Cortex of kidney (tissue), 1 donor: ENCODE results near the gene METTL25.

Experiments
- DNase-seq: peaks from one replicate; lab custom pipeline; 2025; lab: John Stamatoyannopoulos, UW

METTL25 gene

DNA sequence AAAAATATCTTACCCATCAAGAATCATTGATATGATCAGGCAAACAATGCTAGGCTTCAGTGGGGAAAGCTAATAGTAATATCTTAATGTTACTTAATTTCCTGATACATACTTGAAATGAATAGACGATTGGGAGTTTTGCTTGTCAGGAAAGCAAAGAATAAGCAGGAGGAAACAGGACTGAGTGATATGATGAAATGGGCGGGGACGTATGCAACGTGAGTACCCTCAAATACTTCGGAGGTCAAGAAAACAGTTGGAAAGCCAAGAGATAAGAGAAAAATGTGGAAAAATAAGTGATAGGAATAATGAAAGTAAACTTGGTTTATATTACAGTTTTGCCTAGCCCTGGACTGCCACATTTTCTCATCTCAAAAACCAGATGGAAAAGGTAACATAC is 49.2 kb downstream of the METTL25 start:
- no peak for DNase-seq

DNA sequence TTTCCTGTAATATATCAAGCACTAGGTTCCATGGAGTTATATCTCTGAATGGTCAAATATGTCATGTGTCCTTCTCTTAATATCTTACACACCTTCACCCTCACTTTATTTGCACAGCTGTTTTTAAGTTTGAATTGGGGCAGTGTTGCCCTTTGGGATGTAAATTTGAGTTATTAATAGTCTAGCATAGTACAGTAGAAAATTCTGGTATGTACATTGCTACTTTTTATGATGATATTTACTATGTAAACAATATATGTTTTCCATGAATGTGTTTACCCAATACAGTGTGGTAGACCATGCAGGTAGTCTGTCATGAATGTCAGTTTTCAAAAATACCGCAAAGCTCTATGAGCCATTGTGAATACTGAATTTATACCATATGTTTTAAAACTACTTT is 50.5 kb downstream of the METTL25 start:
- DNase-seq = no peak

DNA sequence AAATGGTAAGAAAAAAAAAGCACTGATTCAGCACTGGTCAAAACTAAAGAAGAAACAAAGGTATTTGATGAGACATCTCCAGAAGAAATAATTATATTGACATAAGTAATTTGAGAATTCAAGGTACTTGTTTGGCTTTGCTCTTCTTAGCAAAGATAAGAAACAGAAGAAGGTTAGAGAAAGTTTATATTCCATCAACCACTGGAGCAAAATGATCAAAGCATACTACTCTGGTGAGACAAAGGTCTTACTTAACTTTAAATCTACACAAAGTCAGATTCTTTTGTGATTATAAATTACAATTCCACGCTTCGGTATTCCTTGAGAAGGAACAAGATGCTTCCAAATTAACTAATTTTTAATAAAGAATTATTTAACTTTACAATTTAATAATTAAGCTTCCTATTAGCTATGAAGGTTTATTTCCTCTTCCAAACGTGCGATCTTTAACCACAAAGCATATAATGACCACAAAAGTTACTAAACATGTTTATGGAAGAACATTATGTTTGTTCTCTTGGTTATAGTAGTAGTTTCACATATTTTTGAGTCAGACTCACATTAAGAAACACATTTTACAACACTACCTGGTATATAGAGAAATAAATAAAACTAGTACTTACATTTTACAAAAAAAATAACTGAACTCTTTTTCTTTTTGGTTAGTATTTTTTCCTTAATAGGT is 53.4 kb downstream of the METTL25 start:
- no peak for DNase-seq

DNA sequence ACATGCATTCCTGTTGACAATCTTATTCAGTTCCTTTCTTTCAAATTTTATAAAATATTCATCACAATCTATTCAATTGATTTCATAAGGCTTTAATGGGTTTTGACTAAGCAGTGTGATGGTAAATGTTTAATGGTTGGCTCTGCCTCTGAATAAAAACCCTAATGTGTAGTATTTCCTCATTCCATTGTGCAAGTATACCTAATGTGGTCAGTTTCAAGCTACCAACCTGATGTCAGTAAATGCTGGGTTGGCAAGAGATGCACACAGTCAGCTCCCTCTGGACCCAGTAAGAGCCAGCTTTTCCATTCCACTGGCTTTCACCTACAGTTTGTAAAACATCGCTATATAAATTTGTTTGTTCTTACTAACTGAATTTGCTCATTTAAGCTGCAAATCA is 53.9 kb downstream of the METTL25 start:
- no peak for DNase-seq

DNA sequence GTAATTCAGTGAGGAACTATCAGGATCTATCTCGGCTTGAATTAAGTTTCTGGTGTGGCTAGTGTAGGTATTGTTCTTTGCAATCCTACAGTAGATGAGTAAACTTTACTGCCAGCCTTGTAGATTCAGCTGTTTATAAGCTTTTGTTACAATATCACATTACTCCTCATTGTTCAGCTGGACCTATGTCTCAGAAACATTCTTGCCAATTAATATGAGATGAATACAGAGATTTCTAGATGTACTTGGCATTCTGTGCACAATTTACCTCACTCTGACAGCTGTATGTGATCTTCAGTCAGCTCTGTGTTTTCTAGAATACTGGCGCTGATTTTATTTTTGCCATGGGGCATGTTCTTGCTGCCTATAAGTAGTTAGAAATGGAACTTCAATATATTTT is 55.7 kb downstream of the METTL25 start:
- DNase-seq = no peak

DNA sequence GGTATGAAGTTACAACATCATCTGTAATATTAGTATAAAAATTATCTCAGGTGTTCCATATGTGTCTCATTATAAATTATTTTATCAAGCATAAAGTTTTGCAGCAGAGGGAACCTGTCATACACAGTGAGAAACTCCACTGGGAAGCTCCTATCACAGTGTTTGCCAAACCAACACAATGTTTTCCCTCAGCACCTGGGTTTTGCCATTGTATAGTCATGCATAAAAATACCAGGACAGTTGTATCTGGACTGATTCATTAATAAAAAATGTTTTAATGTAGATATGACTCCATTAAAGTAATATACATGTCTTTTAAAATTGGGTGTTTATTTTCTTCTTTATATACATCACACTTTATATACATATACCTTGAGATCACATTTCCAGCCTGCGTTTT is 56.6 kb downstream of the METTL25 start:
- DNase-seq = no peak

DNA sequence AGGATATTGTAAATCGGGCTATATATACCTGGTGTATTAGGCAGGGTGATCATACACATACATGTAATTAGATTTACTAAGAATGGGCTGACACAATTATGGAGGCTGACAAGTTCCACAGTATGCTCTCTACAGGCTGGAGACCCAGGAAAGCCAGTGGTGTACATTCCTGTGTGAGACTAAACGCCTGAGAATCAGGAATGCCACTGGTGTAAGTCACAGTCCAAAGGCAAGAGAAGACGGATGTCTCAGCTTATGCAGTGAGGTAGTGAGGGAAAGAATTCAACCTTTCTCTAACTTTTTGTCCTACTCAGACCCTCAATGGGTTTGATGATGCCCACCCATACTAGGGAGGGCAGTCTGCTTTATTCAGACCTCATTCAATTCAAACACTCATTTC is 57.1 kb downstream of the METTL25 start:
- DNase-seq = no peak

DNA sequence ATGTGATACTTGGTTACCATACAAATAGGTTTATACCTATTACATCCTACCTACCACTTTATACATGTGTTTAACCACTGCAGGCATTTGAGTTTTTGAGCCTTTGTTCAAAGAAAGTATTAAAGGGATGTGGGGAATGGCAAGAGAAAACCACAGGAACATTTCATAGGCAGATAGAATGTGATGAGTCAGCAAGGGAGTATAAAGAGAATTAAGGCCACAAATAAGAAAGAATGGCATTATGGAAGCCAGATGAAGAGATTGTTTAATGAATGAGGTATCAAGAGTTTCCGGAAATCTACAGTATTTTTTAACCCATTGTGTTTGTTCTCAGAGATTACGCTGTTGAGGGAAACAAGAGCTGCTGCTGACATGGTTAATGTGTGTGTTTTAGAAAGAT is 66.9 kb downstream of the METTL25 start:
- DNase-seq = no peak

DNA sequence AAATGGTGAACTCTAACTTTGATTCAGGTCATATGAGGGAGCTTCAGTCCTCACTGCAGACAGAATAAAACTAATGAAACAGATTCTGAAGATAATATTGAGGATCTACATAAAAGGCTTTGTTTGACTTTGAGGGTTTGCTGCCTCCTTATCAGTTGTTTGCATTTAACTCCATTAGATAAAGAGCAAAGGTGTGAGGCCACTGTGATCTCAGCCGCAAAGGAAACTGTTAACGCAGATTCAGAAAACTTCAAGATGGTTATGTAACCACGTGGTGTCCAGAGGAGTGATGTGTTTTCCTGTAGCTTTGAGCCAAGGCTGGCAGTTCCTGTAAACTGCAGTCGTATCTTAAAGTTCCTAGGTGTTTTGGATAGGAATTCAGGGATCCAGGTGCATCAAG is 67.8 kb downstream of the METTL25 start:
- DNase-seq = no peak

DNA sequence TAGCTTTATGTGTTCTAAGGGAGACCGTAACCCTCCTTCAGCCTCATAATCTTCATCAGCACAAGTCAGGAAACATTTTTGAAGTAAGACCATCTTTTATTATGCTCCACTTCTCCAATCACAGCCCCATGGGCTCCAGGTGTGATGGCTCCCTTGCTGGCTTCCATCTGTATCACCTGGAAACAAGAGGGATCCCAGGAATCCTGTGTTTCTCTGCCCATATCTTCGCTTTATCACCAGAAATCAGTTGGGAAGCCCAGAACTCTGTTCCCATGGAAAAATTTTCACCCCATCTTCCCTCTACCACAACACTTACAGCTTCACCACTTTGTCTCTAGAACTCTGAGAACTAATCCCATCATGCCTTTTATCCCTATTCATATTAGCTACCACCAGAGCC is 68.3 kb downstream of the METTL25 start:
- no peak for DNase-seq

DNA sequence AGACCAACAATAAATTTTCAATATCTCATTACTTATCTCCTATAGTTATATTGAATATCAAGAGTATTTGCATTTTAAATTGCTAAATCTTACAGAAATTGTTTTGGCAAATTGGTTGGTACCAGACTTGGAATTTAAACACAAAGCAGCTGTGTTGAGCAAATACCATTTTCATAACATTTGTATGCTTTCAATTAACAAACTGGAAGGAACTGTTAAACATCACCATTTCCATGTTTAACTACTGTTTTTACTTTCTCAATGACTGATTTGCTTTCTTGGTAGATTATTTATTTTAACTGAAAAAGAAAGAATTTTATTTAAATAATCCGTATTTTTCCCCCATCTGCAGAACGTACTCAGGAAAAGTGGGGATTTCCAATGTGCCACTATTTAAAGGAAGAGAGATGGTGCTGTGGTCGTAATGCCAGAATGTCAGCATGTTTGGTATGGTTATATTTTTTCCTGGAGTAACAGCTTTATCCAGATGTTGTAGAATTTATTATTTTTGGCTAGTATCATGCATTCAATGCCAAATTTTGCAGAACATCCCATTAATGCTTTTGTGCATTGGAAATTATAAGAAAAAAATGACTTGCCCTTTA is 72.3 kb downstream of the METTL25 start:
- no peak for DNase-seq

DNA sequence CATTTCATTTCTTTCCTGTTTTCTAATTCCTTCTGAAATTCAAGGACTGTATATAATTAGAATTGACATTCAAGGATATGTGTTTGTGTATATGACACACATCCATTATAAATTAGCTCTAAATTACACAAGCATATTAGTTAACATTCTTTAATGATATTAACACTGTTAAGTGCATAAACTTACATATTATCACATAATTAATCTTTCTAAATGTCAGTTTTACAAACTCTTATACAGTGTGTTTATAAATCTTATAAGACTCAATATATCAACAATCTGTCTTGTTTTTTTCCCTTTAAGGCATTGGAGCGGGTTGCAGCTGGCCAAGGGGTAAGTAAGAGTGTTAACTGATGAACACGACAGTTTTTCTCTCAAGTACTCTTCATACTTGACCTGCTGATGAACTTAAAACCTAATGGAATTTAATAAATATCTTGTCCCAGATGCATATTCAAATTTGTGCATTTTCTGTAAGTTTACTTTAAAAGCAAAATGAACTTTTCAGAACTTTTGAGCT is 76.1 kb downstream of the METTL25 start:
- no peak for DNase-seq

DNA sequence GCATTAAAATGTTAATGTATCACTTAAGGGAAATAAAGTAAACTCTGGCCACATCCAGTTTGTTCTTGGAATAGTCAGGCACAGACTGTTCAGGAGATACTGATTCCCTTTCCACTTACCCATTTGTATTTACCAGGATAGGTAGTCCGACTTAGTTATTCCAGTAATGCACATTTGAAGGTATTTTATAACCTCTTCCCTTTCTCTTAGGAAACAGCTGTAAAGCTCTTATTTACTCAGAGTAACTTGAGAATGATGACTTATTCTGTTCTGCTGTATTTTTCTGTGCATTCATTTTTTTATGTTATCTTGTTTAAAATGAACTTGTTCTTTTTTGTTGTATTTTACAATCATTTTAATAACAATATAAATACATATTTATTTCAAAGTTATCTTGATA is 78.0 kb downstream of the METTL25 start:
- no peak for DNase-seq

DNA sequence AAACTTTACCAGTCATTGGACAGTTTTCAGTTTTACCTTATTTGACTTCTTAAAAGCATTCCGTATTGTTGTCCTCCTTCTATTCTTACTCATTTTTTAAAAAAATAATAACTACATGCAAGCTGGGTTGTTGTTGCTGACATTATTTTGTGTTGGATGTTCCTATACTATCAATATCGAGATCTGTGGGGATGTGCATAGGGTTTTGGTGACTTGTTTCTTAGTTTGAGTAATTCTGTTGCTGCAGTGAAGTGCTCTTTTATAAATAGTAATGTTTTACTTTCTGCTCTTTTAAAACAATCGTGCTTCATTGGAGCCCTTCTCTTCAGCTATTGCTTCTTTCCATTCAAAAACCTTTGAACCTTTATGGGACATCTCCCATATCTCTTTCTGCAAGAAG is 79.4 kb downstream of the METTL25 start:
- no peak for DNase-seq

DNA sequence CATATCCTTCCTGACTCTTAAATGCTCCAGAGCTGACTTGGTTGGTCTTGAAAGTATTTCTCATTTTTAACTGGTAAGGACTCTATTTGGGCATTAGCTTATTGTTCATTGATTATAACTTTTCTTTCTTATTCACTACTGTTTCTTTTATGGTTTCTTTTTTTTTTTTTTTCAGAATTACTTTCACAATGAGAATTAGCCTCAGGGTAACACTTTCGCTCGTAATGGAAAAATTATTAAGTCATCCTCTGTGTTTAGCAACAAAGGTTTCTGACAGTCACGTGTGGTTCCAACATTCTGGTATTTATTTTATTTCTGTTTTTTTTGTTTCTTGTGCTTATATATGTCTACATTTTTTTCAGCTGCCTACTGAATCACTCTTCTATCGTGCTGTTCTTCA is 80.0 kb downstream of the METTL25 start:
- no peak for DNase-seq

DNA sequence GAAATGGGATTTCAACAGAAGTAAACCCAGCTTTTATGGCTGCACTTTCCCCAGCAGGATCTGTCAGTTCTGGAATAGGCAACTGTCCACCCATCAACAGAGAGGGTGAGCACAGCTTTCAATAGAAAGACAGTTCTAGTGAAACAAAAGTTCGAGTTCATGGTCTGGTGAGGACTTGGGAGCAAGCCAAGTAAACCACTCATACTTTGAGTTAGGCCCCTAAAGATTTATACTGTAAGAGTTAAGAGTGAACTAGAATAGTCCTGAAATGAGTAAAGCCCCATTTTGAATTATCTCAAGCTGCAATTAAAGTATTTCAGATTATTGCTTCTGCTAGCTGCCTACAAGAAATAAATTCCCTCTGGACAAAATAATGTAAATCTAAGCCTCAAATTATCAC is 82.6 kb downstream of the METTL25 start:
- DNase-seq = no peak

DNA sequence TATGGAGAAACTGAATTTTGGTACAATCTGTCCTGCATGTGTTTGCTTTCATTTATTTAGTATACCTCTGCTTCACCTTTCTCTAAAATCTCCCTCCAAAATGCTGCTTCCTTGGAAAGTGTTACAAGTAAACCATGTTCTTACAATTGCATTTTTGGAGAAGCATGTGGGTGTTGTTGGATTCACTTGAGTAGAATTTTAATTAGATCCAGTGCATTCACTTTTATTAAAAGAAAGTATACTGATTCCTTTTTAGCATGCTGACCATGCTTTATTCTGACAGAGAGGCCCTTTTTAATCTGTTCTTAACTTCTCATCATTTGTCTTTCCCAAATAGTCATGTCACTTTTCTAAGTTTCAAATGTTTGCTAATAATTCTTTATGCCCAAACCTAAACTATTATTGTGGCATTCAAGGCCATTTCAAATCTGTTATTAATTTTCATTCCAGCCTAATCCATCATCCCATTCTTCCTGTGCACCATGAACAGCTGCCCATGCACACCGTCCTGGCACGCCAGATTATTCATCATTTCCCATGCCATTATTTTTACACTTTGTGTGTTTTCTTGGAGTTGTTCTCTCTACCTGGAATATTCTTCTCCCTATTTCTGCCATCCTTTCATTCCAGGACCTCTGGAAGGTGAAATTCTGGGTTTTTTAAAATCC is 90.7 kb downstream of the METTL25 start:
- DNase-seq = no peak

DNA sequence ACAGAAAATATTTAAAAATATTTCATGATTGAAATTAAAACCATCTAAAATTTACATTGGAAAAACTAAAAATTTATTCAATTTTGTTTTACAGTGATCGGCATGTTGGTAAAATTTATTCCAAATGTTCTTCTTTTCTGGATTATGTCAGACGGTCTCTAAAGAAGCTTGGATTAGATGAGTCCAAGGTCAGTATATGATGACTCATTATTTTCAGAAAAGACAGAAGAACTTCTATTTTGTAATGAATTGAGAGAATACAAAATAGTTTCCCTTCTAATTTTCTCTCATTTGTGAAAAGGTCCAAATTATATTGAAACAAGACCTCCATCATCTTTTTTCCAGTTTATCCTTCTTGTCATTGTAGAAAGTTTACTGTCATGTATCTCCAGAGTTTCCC is 98.3 kb downstream of the METTL25 start:
- DNase-seq = no peak

DNA sequence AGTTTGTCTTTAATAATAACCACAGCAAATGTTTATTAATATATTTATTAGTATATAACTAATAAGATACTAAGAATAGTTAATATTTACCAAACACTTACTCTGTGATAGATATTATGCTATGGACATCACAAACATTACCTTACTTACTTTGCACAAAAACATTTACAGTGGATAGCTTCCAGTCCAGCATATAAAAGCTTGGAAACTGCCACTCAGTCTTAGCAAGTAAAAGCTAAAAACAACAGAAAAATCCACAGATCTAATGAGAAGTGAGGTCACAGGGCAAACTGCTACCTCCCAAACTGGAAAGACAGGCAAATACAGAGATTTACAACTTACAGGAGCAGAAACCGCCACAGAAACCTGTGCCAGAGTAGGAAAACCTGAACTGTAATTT is 99.8 kb downstream of the METTL25 start:
- DNase-seq = no peak

DNA sequence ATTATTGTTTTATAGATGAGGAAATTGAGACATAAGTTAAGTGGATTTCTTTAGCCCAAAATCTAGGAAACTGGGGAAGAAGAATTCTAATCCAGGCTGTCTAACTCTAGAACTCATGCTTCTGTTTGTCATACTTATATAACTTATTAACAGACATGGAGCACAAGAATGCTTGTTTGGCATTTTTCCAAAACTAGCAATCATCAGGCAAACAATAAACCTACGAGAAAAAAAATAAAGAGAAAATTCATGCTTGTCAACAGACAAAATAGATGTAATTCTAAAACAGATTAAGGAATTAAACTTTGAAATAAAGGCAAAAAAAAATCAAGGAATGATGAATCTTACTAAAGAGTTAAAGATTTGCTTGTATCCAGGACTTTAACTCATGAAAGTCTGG is 103.1 kb downstream of the METTL25 start:
- DNase-seq = no peak

DNA sequence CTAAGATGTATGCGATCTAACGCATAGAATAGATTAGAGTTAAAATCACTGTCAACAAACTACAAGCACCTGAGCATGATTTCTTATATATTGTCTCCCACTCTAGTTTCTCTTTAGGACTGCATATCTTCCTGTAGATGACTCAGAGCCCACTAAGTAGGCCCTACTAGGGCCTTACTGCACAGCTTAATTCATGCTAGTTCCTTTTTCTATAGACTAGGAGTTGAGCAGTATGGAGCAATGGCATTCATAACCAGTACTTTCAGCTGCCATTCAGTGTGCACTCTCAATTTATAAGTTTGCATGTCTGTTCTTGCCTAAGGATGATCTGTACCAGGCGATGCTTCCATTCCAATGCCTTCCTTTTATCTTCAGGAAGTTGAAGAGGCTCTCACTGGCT is 103.5 kb downstream of the METTL25 start:
- DNase-seq = no peak

DNA sequence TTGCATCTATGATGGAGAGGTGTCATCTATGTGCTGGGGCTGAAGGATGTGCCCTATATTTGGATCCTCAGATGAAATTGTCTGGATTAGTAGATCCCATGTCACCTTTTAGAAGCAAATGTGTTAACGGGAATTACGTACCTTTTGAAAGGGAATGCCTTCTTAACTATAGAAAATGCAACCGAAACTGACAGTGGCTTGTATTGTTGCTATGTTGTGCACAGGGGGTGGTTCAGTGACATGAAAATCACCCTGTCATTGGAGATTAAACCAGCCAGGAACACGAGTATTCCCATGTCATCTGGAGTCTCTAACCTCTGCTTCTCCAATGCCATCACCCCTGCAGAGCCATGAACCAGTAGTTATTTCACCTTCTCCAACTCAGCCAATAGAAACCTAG is 110.2 kb downstream of the METTL25 start:
- no peak for DNase-seq

DNA sequence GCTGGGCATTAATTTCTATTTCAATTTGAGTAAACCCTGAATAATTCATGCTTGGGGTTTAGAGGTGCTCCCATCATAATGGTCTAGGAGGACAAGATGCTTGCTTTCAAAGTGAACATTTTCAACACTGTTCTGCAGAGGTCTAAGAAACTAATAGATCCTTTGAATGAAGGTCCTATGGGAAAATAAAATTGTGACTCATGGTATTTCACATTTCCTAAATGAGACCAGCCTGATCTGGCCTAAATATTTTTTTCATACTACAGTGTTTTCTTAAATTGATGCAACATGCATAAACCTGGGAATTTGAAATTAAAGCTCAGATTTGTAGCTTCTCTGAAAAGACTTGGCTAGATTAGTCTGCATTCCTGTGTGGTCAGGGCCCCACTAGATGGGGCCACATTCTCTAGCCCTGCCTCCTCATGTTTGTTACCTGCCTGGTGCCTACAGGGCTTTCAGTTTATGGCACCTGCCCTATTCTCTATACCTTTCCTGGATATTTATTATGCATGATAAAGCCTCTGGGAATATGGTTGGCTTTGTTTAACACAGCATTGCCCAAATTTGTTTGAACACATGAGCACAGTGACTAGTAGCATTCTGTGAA is 112.7 kb downstream of the METTL25 start:
- no peak for DNase-seq
